Measurements from ENCODE around the gene ZFPM1.
"Not testable (repeated sequence)": the region's sequence is repeated elsewhere in the genome, so short reads cannot be mapped to it uniquely, and the experiment has no call there.

The ZFPM1 gene

DNA sequence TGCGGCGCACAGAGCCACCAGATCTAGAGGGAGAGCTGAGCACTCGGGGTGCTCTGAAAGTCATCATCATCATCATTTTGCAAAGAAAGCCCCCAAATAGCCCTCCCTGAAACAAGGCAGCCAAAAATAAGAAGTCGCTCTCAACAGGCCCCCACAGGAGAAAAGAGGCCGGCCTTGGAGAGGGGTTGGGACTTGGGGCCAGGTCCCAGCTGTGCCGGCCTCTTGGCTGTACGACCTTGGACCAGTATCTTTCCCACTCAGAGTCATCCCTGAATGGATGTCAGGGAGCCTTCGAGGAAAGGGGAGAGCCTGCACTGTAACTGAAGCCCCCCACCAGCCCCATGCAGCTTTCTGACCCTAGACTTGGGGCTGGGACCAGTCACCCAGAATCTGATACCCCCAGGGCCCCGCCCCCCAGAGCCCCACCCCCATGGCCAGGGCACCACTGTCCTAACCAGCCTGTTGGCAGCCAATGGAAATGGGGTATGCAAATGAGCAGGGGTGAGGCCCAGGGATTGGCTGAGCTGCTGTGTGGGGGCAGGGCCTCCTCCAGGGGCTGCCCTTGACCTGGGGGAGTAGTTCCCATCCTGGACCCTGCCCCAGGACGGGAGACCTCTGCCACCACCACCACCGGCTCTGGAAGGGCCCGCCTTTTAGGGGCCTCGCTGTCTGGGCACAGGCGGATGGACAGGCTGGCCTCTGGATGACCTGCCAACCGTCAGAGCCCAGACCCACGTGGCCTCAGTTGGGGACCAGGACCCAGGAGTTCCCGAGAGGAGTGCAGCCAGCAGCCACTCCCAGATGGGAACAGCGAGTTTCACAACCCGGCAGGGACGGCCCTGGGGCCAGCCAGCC, 15.4 kb downstream of the ZFPM1 start:
- no peak for DNase-seq

DNA sequence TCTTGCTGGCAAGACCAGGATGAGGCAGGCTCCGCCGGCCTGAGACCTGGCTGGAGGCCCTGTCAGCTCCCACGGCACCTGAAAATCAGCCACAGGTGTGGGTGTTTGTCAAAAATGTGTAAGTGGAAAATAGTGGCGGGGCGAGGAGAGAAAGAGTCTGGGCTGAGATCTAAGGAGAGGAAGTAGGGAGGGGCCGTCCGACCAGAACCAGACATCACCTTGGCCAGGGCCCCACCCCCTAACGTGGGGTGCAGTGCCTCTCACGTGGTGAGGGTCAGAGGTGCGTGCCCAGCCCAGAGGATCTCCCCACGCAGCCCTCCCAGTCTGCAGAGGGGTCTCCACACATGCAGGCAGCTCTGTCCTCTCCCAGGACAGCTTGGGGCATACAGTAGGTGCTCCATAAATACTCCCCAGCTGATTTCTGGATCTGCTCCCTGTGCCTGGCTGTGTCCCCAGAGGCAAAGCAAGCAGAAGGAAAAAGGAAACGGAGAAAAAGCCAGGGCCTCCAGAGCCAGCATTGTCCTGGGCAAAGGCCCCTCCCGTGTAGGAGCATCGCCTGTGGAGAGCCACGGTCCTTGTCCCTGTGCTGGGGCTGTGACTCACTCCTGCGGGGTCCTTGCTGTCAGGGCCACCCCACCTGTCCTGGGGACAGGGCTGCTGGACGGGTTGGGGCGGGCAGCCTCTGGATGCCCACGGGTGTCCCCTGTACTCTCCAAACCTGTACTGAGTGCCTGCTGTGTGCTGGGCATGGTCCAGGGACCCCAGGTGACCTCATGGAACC, 16.7 kb downstream of the ZFPM1 start:
- no peak for DNase-seq

DNA sequence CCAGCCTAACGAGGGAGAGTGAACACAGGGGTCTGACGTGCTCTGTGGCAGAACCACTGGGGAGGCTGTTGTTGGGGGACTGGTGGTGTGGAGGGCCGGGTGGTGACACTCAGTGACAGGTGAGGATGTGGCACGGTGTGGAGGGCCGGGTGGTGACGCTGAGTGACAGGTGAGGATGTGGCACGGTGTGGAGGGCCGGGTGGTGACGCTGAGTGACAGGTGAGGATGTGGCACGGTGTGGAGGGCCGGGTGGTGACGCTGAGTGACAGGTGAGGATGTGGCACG, 17.3 kb downstream of the ZFPM1 start:
- not testable (repeated sequence) for DNase-seq

DNA sequence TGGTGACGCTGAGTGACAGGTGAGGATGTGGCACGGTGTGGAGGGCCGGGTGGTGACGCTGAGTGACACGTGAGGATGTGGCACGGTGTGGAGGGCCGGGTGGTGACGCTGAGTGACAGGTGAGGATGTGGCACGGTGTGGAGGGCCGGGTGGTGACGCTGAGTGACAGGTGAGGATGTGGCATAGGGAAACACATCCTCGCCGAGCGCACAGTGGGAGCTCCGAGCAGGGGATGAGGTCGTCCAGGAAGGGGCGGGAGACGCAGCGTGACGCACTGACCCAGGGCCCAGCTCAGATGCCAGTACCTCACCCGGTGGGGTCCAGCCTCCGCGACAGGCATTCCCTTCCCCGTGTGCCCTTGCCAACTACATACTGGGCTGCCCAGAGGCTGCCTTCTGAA, 17.6 kb downstream of the ZFPM1 start:
- DNase-seq: not testable (repeated sequence)

- no peak for DNase-seq
Observed at GRCh38 chr16:88471115-88471514, 18.0 kb downstream of the ZFPM1 start.

DNA sequence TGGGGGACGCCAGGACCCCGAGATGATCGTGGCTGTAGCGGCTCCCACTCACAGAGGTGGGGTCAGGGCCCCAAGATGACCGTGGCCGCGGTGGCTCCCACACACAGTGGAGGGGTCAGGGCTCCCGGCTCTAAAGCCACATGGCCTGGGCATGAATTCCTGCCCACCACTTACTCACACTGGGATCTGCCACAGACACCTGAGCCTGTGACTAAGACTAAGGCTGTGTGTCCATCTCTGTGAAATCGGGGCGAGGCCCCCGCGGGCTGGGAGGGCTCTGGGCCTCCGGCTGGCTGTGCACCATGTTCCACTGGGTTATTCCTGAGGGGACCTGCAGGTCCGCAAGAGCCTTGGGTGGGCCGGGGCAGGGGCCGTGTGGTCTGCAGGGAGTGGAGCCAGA, 18.5 kb downstream of the ZFPM1 start:
- DNase-seq: no peak

GRCh38 chr16:88472069-88472468, 19.0 kb downstream of the ZFPM1 start:
- no peak for DNase-seq

DNA sequence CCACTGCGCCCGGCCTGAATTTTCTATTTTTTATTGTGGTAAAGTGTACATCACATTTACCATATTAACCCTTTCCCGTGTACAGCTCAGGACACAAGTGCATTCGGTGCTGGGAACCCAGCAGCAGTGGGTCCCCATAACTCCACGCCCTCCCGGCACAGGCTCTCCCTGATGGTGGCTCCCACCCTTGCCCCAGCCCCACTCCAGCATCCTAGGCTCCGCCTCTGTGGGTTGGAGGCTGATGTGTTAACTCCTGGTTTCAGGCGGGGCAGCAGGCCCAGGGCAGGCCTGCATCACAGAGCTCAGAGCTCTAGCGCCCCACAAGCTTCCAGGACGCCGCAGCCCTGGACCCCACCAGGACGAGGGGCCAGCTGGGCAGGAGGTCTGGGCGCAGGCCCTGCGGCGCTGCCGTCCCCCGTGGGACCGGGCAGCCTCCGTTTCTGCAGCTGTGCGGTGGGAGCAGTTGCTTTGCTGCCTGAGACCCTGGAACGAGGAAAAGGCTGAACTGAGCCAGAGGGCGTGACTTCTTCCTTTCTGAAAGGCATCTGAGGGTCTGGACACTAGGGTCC, 19.6 kb downstream of the ZFPM1 start:
- no peak for DNase-seq

- no peak for DNase-seq
Observed at GRCh38 chr16:88473666-88474534, 20.8 kb downstream of the ZFPM1 start.

- DNase-seq: no peak
Observed at GRCh38 chr16:88475037-88475436, 22.0 kb downstream of the ZFPM1 start.

- no peak for DNase-seq
Observed at GRCh38 chr16:88476203-88476602, 23.1 kb downstream of the ZFPM1 start.

- DNase-seq: no peak
Observed at GRCh38 chr16:88476817-88477397, 23.8 kb downstream of the ZFPM1 start.

DNA sequence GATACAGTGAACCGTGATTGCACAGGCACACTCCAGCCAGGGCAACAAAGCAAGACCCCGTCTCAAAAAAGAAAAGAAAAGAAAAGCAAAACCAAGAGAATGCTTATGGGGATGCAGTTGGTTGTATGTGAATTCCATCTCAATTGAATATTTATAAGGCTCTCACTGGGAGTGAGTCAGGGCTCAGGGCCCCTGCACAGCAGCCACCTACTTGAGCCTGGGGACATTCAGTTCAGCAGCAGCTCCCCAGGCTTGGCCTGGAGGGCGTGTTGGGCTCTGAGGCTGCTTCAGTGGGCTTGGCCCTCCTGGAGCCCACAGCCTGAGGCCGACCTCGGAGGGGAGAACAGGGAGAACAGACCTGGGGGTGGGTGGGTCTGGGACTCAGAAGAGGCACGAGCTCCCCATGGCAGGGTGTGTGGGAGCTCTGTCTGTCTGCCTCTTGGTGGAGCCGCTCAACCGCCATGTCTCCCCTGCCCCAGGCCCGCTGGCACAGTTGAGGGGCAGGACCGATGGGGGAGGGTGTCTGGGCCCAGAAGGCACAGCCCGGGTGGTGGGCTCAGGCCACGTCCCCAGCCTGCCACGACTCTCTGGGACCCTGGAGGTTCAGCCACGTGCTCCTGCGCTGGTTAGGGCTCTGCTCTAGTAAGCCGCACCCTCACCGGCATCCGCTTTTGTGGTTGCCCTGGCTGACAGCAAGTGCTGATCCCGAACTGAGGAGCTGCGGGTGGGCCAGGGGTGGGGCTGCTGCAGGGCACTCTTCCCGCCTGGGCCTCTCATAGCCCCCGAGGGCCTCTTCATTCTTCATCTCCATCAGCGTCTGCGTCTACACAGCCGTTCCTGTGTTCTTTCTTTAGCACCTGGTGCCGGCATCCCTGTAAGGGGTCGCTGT, 24.8 kb downstream of the ZFPM1 start:
- DNase-seq: no peak

DNA sequence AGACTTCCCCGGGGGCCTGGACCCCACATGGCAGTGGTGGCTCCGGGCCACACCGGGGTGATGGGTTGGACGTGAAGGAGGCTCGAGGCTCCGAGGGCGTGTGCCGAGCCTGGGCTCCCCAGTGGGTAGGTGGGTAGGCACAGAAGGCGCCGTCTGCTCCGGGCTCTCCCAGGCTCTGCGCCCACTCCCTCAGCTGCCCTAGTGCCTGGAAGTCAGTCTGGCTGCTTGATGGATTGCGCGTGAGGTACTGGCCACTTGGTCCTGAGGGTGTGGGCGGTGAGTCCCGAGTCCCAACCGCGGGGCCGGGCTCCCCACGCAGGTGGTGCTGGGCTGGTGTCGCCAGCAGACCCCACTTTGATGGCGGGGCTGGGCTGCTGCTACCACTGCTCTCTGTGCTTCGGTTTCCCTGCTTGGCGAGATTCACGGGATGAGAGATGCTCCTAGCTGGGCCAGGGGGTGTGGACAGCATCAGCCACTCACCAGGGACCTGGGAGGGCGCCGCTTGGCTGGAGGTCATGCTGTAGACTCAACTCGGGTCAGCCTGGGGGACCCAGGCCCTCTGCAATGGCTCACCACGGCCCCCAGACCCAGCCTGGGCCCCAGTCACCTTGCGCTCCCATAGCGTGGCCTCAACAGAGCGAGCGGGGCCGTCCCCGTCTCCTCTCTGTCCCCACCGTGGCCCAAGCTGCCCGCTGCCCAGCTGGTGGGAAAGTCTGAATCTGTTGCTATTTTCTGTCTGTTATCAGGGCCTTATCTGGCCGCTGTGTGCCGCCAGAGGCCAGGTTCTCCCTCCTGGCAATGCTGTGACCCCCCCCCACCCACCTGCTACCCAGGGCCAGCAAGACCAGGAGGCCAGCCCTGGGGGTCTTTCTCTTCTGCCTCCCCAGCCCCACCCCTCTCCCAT, 26.1 kb downstream of the ZFPM1 start:
- no peak for DNase-seq

DNA sequence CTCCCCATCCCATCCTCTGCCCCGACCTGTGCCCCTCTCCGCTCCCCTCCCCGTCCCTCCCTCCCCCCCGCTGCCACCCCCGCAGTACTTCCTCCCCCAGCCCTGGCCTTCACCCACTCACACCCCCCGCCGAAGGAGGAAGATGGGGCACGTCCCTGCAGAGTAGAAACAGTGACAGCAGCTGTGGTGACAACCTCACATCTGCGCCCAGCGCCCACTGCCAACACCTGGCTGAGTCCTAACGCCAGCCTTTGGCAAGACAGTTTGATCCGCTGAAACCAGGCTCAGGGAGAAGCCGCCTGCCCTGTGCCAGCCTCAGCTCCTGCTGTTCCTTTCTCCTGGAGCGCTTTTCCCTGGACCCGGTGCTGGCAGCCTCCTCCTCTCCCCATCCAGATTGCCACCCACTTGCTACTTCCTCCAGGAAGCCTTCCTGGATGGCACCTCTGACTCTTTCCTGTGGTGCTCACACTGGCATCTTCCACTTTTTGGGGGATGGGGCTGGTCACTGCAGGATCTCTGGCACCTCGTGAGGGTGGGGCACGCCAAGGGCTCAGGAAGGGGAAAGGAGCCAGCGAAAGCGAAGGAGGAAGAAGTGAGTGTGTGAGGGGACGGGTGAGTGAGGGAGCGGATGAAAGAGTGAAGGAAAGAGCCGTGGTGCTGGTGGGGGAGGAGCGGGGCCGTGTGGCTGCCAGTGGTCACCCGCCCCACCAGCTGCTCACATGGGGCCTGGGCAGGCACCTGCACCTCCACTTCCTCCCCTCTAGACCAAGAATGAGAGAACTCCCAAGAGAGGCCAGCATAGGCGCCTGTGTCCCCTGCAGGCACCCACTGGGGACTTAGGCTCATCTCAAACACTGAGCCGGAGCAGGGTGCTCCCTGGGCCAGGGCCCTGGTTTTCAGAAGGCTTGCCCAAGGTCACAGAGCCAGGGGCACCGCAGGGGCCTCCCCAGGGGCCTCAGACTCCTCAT, 27.0 kb downstream of the ZFPM1 start:
- DNase-seq: no peak

GRCh38 chr16:88480829-88481228, 27.7 kb downstream of the ZFPM1 start:
- no peak for DNase-seq

DNA sequence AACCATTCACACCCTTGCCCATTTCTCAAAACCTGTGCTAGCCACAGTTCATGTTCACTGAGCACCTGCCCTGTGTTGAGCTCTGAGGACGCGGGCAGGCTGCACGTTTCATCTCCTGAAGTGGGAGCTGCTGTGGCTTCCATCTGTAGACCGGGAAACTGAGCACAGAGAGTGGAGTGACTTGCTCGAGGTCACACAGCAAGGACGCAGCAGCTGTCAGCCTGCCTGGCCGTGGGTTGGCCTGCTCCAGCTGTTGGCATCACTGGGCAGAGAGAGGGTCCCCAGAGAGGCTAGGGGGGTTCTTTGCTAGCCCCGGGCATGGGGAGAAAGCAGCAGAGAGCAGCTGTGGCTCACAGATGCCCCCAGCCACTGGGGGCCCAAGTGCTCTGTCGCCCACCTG, 28.8 kb downstream of the ZFPM1 start:
- no peak for DNase-seq

DNA sequence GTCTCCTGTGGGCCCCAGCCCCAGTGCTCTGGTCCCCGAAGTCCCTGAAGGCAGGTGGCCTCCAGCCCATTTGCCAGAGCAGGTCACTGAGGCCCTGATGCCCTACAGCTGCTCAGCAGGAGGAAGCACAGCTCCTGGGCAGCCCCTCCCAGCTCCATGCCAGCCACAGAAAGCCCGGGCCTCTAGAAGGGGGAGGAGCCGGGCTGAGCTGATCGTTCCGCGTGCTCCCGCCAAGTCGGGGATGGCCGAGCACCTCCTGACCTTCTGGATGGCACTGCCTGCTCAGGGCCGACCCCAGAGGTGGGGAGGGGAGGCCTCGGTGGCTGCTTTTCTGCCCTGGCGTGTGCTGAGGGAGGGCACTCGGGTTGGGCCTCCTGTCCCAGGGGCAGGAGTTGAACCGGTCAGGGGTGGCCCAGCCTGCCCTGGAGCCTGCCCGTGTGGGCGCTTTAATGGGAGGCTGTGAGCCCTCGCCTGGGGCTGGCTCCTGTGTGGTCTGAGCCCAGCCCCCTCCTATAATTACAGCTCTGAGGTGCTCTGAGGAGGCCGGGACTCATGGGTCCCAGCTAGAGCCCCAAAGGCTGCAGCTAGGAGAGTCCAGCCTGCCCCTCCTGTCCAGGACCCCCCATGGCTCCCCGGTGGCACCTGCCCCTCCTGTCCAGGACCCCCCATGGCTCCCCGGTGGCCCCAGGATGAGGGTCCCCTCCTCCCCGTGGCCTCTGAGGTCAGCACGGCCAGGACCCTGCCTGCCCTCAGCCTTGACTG, 29.7 kb downstream of the ZFPM1 start:
- no peak for DNase-seq

DNA sequence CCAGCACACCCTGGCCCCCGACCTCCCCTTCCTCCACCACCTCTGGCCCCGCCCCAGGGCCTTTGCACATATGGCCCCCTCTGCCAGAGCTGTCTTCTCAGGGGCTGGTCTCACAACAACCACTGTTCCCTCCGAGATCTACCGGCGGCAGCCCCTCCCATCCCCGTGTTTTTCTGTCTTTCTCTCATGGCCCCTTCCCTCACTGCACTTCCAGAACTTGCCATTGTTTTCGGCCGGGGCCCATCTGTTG, 30.2 kb downstream of the ZFPM1 start:
- no peak for DNase-seq

All from NCI-H510A (cell line).